Measurements from ENCODE around the gene TFIP11. TPM values are rescaled to one million over a fixed set of nuclear protein-coding genes. Genes with fewer than 3 reads are reported as not detected.

The TFIP11 gene
- total RNA-seq, 4 donors from 2014 or later: 6.1 to 32.5 (median 18.1) TPM

DNA sequence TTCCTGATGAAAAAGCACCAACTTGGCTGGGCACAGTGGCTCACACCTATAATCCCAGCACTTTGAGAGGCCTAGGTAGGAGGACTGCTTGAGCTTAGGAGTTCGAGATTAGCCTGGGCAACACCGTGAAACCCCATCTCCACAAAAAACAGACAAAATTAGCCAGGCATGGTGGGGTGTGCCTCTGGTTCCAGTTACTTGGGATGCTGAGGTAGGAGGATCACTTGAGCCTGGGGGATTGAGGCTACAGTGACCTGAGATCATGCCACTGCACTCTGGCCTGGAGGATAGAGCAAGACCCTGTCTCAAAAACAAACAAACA lies 31.7 kb downstream of the TFIP11 start:
- Histone ChIP-seq H3K9me3 (no peaks in the 10 kb centered on the region), H3K4me1 (peaks cover 14 to 27% of the 10 kb centered on the region in 2 donors), H3K27me3 (no peaks in the 10 kb centered on the region), H3K36me3 (no peaks in the 10 kb centered on the region), H3K4me3 (no peak overlapping the region), H3K27ac (no peak overlapping the region)
- intact Hi-C loops (cut with DNase I; ENCODE audit: low total_unique reads): no loop called here
- TF ChIP-seq POLR2A (IDR thresholded peaks at IDR 0.05): no peak
- TF ChIP-seq, protein P1, sequence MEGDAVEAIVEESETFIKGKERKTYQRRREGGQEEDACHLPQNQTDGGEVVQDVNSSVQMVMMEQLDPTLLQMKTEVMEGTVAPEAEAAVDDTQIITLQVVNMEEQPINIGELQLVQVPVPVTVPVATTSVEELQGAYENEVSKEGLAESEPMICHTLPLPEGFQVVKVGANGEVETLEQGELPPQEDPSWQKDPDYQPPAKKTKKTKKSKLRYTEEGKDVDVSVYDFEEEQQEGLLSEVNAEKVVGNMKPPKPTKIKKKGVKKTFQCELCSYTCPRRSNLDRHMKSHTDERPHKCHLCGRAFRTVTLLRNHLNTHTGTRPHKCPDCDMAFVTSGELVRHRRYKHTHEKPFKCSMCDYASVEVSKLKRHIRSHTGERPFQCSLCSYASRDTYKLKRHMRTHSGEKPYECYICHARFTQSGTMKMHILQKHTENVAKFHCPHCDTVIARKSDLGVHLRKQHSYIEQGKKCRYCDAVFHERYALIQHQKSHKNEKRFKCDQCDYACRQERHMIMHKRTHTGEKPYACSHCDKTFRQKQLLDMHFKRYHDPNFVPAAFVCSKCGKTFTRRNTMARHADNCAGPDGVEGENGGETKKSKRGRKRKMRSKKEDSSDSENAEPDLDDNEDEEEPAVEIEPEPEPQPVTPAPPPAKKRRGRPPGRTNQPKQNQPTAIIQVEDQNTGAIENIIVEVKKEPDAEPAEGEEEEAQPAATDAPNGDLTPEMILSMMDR (IDR thresholded peaks at IDR 0.05): no peak
- no peak for DNase-seq

DNA sequence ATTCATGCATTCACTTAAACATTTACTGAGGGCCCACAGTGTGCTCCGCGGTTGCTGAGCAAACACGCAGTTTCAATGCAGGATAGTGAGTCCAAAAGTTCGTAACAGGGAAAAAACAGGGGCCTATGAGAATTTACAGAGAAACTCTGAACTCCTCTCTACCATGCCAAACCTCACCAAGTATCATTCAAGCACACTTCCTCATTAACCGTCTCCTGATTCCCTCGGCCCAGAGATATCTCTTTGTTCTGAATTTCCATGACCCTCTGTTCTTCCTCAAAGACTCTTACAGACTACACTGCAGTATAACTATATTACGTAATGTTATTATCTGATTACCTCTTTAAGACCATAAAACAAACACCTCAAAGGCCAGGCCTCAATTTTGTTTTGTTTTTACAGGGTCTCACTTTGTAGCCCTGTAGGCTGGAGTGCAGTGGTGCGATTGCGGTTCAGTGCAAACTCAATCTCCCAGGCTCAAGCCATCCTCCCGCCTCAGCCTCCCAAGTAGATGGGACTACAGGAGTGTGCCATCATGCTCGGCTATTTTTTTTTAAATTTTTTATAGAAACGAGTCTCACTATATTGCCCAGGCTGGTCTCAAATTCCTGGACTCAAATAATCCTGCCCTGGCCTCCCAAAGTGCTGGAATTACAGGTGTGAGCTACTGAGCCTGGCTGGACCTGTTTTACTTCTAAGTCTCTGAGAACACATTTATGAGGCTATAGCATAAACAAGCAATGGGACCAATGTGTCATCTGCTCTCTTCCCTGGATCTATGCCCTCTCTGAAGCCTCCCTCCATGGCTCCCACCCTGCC lies 32.3 kb downstream of the TFIP11 start:
- Histone ChIP-seq H3K9me3 (no peaks in the 10 kb centered on the region), H3K4me3 (no peak overlapping the region), H3K27ac (no peak overlapping the region), H3K36me3 (no peaks in the 10 kb centered on the region), H3K4me1 (peaks cover 14 to 26% of the 10 kb centered on the region in 2 donors), H3K27me3 (no peaks in the 10 kb centered on the region)
- intact Hi-C loops (cut with DNase I; ENCODE audit: low total_unique reads): no loop called here
- DNase-seq: no peak
- TF ChIP-seq, protein P1 (IDR thresholded peaks at IDR 0.05): no peak

DNA sequence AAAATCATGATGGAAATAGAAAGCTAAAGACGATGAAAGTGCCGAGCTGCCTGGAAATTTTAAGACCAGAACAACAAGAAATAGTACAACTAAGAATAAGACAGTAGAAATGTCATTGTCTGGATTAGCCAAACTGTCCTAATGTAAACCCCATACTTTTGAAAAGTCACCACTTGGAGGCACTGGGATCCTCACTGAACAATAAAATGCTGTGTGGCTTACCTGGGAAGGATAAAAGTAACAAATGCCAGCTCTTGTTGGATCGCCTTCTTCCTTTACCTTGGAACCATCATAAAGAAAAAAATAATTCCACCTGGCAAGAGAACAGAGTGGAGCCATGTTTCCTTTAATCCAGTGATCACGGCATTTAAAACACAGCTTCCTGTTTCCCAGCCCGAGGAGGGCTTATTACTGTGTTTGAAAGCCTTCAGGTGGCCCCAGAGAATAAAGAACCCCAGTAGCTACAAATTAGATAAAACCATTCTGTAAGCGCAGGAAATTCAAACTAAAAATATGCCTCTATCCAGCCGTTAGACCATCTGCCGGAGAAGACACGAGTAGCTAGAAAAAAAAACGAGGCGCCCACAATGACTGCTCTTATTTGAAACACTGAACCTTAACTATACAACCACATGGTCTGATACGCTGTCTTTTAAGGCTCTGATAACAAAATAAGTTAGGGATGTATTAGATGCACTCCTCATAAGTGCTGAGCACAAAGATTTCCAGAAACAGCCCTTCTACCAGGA lies 33.1 kb downstream of the TFIP11 start:
- peaks cover 14 to 19% of the 10 kb centered on the region in 2 donors for H3K4me1 ChIP-seq
- no peak for DNase-seq
- no peak for TF ChIP-seq POLR2A (IDR thresholded peaks at IDR 0.05)
- H3K36me3 ChIP-seq: no peaks in the 10 kb centered on the region
- intact Hi-C loops (cut with DNase I; ENCODE audit: low total_unique reads): no loop called here
- H3K4me3 ChIP-seq: no peak overlapping the region
- no peaks in the 10 kb centered on the region for H3K27me3 ChIP-seq
- H3K9me3 ChIP-seq: no peaks in the 10 kb centered on the region
- H3K27ac ChIP-seq: peak overlapping the region in 1 of 2 donors; percentile 24

DNA sequence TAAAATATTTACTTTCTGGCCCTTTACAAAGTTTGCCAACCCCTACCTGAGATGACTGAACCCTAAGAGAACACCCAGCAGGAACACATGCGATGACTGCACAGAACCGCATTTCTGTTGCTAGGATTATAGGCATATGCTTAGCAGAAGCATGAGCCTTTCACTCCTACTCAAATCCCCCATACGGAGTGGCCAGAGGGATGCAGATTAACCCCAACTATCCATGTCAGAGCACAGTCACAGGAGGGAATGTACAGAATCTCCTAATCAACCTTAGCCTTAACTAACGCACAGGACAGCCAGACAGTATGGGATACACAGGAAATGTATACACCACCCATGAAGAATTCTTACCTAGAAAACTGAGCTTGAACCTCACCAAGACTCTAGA lies 34.9 kb downstream of the TFIP11 start:
- intact Hi-C loops (cut with DNase I; ENCODE audit: low total_unique reads): no loop called here
- Histone ChIP-seq H3K27me3 (no peaks in the 10 kb centered on the region), H3K4me1 (peaks cover 9 to 14% of the 10 kb centered on the region in 2 donors), H3K9me3 (no peaks in the 10 kb centered on the region), H3K27ac (no peak overlapping the region), H3K36me3 (no peaks in the 10 kb centered on the region), H3K4me3 (no peak overlapping the region)
- TF ChIP-seq, protein P1 (IDR thresholded peaks at IDR 0.05): no peak
- TF ChIP-seq POLR2A (IDR thresholded peaks at IDR 0.05): no peak
- no peak for DNase-seq

DNA sequence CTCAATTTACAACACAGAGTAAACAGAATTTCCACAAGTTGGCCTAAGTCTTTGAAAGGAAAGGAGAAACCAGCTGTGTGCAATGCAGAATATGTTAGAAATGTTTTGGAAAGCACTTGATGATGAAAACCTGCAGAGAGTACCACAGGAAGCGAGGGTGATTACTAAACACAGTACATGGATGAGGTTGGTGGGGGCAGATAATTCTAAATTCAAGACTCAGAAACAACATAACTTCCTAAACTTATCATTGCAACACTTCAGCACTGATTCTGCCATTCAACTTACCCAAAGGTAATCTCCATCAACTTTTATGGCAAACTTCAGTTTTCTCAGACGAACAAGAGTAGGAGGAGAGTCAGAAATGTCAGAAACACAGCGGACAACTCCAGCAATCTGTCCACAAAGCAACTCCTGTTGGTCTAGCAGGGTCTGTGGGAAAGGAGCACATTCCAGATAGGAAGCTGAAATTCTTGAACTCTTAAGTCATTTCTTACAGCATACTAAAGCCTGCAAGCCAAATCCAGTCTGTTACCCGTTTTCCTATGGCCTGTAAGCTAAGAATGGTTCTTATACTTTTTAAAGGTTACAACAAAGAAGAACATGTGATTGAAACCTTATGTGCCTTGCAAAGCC lies 35.5 kb downstream of the TFIP11 start:
- intact Hi-C loops (cut with DNase I; ENCODE audit: low total_unique reads): no loop called here
- Histone ChIP-seq H3K27ac (no peak overlapping the region), H3K9me3 (no peaks in the 10 kb centered on the region), H3K27me3 (no peaks in the 10 kb centered on the region), H3K4me1 (peaks cover 7 to 9% of the 10 kb centered on the region in 2 donors), H3K4me3 (no peak overlapping the region), H3K36me3 (no peaks in the 10 kb centered on the region)
- TF ChIP-seq, protein P1 (IDR thresholded peaks at IDR 0.05): no peak
- no peak for TF ChIP-seq POLR2A (IDR thresholded peaks at IDR 0.05)
- no peak for DNase-seq
